ENCODE results near the gene ZMYM2.
"Not testable (repeated sequence)": the region's sequence is repeated elsewhere in the genome, so short reads cannot be mapped to it uniquely, and the experiment has no call there.

The ZMYM2 gene

GRCh38 chr13:20042603-20043002, 84.1 kb downstream of the ZMYM2 start:
- POLR2A ChIA-PET; H3K27me3 ChIP-seq (replicated peaks in 2 of 5; ENCODE audit: control insufficient read depth in 4 of 5, insufficient read depth in 5 of 5, low read length in 4 of 5); H3K4me3 ChIP-seq (ENCODE audit: control insufficient read depth in 1 of 7, extremely low read depth in 1 of 7, insufficient read depth in 4 of 7, low read depth in 2 of 7, low read length in 6 of 7); H3K9me3 ChIP-seq (ENCODE audit: control extremely low read depth in 1 of 5, control insufficient read depth in 4 of 5, insufficient read depth in 2 of 5, low read depth in 1 of 5, low read length in 4 of 5); DNase-seq; H3K4me1 ChIP-seq (ENCODE audit: control extremely low read depth in 1 of 4, control insufficient read depth in 4 of 4, insufficient read depth in 4 of 4, low read length in 3 of 4); H3K27ac ChIP-seq (ENCODE audit: insufficient read depth in 1 of 2, low read depth in 1 of 2, low read length in 2 of 2, poor library complexity in 1 of 2, severe bottlenecking in 2 of 2): not testable (repeated sequence)
- peaks cover 19 to 65% (median 27%) of the 10 kb centered on the region in 4 experiments for H3K36me3 ChIP-seq (ENCODE audit: control insufficient read depth in 4 of 4, insufficient read depth in 4 of 4, low read length in 3 of 4)
- WGBS (ENCODE audit: insufficient coverage): no CpG with 5 or more reads among the region's 4 CpGs
- CTCF ChIA-PET: interaction anchor here (1.0 kb wide), 1 partner anchor 8 kb away, joined by 3 read pairs; no protein-coding TSS in a partner anchor

DNA sequence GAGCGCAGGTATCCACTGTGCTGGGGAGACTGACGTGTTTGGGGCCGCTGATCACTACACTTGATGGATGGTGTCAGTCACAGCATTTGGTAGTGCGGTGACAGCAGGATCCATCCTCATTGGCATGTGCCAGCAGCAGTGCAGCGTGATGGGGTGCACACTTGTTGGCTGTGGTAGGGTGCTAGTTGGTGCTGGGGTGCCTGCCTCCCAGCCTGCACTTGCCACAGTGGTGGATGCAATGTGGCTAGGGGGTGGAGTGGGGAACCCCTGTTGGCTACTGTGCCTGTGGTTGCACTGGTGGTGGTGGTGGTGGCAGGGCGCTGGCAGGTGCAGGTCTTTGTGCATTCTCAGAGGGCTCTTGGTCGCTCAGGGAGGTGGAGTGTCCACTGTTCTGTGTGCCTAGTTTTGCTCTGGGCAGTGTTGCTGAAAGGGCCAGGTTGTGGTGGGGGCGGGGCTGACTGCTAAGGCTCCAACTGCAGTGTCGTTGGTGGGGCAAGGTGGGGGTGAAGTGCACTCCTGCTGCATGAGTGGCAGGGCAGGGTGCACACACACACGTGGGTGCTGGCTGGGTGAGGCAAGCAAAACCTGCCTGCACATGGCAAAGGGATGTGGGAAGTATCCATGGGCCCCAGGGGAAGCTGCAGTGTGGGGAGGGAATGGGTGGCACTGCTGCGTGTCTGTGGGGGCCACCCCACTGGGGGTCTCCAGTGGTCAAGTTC, 84.8 kb downstream of the ZMYM2 start:
- Histone ChIP-seq H3K36me3 (ENCODE audit: control insufficient read depth in 4 of 4, insufficient read depth in 4 of 4, low read length in 3 of 4) (peaks cover 16 to 57% (median 21%) of the 10 kb centered on the region in 4 experiments), H3K4me3 (ENCODE audit: control insufficient read depth in 1 of 7, extremely low read depth in 1 of 7, insufficient read depth in 4 of 7, low read depth in 2 of 7, low read length in 6 of 7) (no peak overlapping the region), H3K9me3 (ENCODE audit: control extremely low read depth in 1 of 5, control insufficient read depth in 4 of 5, insufficient read depth in 2 of 5, low read depth in 1 of 5, low read length in 4 of 5) (no peaks in the 10 kb centered on the region), H3K27me3 (replicated peaks in 2 of 5; ENCODE audit: control insufficient read depth in 4 of 5, insufficient read depth in 5 of 5, low read length in 4 of 5) (no peaks in the 10 kb centered on the region), H3K27ac (ENCODE audit: insufficient read depth in 1 of 2, low read depth in 1 of 2, low read length in 2 of 2, poor library complexity in 1 of 2, severe bottlenecking in 2 of 2) (no peak overlapping the region), H3K4me1 (ENCODE audit: control extremely low read depth in 1 of 4, control insufficient read depth in 4 of 4, insufficient read depth in 4 of 4, low read length in 3 of 4) (no peaks in the 10 kb centered on the region)
- DNase-seq: no peak
- POLR2A ChIA-PET: no interaction called here
- CTCF ChIA-PET: no interaction called here
- 93% methylated on average over 6 of the region's 11 CpGs for WGBS (ENCODE audit: insufficient coverage)

DNA sequence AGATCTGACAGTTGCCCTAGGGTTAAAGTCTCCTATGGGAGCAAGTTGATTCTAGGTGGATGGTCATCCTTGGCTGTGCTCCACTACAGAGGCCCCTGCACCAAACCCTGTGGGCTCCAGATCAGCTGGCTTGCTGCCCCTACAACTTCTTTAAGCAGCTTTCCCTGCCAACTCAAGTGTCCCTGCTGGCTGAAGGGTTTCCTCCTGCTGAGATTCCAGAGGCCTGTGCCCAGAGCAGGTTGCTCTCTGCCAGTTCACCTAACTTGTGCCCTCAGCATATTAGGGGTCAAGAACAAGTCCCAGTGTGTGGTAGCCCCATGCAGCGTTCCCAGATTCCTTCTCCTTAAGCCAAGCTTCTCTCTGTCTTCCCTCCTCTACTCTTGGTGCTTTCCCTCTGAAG, 85.6 kb downstream of the ZMYM2 start:
- POLR2A ChIA-PET: no interaction called here
- CTCF ChIA-PET: no interaction called here
- Histone ChIP-seq H3K4me1 (ENCODE audit: control extremely low read depth in 1 of 4, control insufficient read depth in 4 of 4, insufficient read depth in 4 of 4, low read length in 3 of 4) (peaks cover 0 to 7% (median 1%) of the 10 kb centered on the region in 4 experiments), H3K36me3 (ENCODE audit: control insufficient read depth in 4 of 4, insufficient read depth in 4 of 4, low read length in 3 of 4) (peaks cover 16 to 50% (median 18%) of the 10 kb centered on the region in 4 experiments), H3K27ac (ENCODE audit: insufficient read depth in 1 of 2, low read depth in 1 of 2, low read length in 2 of 2, poor library complexity in 1 of 2, severe bottlenecking in 2 of 2) (no peak overlapping the region), H3K27me3 (replicated peaks in 2 of 5; ENCODE audit: control insufficient read depth in 4 of 5, insufficient read depth in 5 of 5, low read length in 4 of 5) (no peaks in the 10 kb centered on the region), H3K4me3 (ENCODE audit: control insufficient read depth in 1 of 7, extremely low read depth in 1 of 7, insufficient read depth in 4 of 7, low read depth in 2 of 7, low read length in 6 of 7) (no peak overlapping the region), H3K9me3 (ENCODE audit: control extremely low read depth in 1 of 5, control insufficient read depth in 4 of 5, insufficient read depth in 2 of 5, low read depth in 1 of 5, low read length in 4 of 5) (no peaks in the 10 kb centered on the region)
- no peak for DNase-seq
- WGBS (ENCODE audit: insufficient coverage): 90% methylated on average over 1 of the region's 1 CpG

DNA sequence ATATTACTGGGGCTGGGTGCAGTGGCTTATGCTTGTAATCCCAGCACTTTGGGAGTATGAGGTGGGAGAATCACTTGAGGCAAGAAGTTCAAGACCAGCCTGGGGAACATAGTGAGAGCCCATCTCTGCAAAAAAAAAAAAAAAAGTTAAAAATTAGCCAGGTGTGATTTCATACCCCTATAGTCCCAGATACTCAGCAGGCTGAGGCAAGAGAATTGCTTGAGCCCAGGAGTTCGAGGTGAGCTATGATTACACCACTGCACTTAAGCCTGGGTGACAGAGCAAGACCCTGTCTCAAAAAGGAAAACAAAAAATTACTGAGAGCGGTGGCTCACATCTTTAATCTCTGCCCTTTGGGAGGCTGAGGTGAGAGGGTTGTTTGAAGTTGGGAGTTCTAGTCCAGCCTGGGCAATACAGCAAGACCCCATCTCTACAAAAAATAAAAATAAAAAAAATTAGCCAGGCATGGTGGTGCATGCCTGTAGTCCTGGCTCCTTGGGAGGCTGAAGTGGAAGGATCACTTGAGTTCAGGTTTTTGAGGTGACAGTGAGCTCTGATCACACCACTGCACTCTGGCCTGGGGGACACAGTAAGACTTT, 87.5 kb downstream of the ZMYM2 start:
- CTCF ChIA-PET: no interaction called here

DNA sequence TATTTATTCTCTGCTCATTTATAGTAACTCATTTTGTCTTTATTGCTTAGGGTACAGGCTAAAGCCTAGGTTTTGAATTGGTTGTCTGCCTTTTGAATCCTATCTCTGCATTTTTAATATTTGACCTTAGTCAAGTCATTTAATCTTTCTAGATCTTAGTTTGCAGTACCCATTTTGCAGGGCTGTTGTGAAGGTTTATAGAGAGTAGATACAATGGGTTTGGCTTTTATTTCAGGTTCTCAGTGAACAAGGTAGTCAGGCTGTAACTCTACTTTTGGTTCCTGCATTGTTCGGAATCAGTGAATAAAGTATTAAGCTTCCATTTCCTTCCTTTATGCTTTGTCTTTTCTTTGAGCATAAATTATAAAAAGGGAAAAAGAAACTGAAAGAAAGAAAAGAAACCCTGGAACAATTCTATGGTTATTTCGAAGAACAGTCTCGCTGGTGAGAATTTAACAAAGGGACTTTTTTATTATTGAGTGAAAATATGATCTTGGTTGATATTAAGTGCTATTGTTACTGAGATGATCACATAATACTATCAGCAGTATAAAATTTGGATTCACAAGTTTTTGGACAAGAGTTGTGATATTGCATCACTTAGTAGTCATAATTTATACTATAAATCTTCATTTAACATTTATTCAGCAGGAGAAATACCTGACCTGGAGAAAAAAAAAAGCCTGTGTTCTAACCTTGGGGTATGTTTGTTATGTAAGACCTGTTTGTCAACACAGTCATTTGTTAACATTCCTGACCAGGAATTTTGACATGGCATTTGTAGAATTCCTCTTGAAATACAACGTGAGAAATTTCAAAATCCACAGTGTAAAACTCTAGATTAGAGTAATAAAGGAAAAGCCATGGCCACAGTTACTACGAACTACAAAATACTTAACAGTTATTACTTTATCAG, 91.3 kb downstream of the ZMYM2 start:
- H3K9me3 ChIP-seq (ENCODE audit: control extremely low read depth in 1 of 5, control insufficient read depth in 4 of 5, insufficient read depth in 2 of 5, low read depth in 1 of 5, low read length in 4 of 5): no peaks in the 10 kb centered on the region
- H3K36me3 ChIP-seq (ENCODE audit: control insufficient read depth in 4 of 4, insufficient read depth in 4 of 4, low read length in 3 of 4): peaks cover 5 to 30% (median 15%) of the 10 kb centered on the region in 4 experiments
- WGBS (ENCODE audit: insufficient coverage): no CpG with 5 or more reads among the region's 5 CpGs
- CTCF ChIA-PET: interaction anchor here (2.1 kb wide), 1 partner anchor 13 kb away, joined by 10 read pairs; no protein-coding TSS in a partner anchor
- peak in 2 of 3 donors; percentile 41 to 43 for DNase-seq
- H3K4me3 ChIP-seq (ENCODE audit: control insufficient read depth in 1 of 7, extremely low read depth in 1 of 7, insufficient read depth in 4 of 7, low read depth in 2 of 7, low read length in 6 of 7): peak overlapping the region in 5 of 7 experiments; percentile 24 to 72 (median 40)
- peak overlapping the region; percentile 18 to 36 for H3K27ac ChIP-seq (ENCODE audit: insufficient read depth in 1 of 2, low read depth in 1 of 2, low read length in 2 of 2, poor library complexity in 1 of 2, severe bottlenecking in 2 of 2)
- POLR2A ChIA-PET: no interaction called here
- H3K27me3 ChIP-seq (replicated peaks in 2 of 5; ENCODE audit: control insufficient read depth in 4 of 5, insufficient read depth in 5 of 5, low read length in 4 of 5): no peaks in the 10 kb centered on the region
- H3K4me1 ChIP-seq (ENCODE audit: control extremely low read depth in 1 of 4, control insufficient read depth in 4 of 4, insufficient read depth in 4 of 4, low read length in 3 of 4): peaks cover 2 to 14% (median 5%) of the 10 kb centered on the region in 4 experiments

More for the DNA sequence above, 87.5 kb downstream of the ZMYM2 start:
- no CpG with 5 or more reads among the region's 2 CpGs for WGBS (ENCODE audit: insufficient coverage)
- H3K36me3 ChIP-seq (ENCODE audit: control insufficient read depth in 4 of 4, insufficient read depth in 4 of 4, low read length in 3 of 4): peaks cover 6 to 36% (median 17%) of the 10 kb centered on the region in 4 experiments
- H3K27me3 ChIP-seq (replicated peaks in 2 of 5; ENCODE audit: control insufficient read depth in 4 of 5, insufficient read depth in 5 of 5, low read length in 4 of 5): no peaks in the 10 kb centered on the region
- H3K4me3 ChIP-seq (ENCODE audit: control insufficient read depth in 1 of 7, extremely low read depth in 1 of 7, insufficient read depth in 4 of 7, low read depth in 2 of 7, low read length in 6 of 7): no peak overlapping the region
- POLR2A ChIA-PET: interaction anchor here (0.6 kb wide), 1 partner anchor 20 kb away, joined by 3 read pairs; no protein-coding TSS in a partner anchor
- peaks cover 2 to 14% (median 5%) of the 10 kb centered on the region in 4 experiments for H3K4me1 ChIP-seq (ENCODE audit: control extremely low read depth in 1 of 4, control insufficient read depth in 4 of 4, insufficient read depth in 4 of 4, low read length in 3 of 4)
- H3K27ac ChIP-seq (ENCODE audit: insufficient read depth in 1 of 2, low read depth in 1 of 2, low read length in 2 of 2, poor library complexity in 1 of 2, severe bottlenecking in 2 of 2): no peak overlapping the region
- no peak for DNase-seq
- H3K9me3 ChIP-seq (ENCODE audit: control extremely low read depth in 1 of 5, control insufficient read depth in 4 of 5, insufficient read depth in 2 of 5, low read depth in 1 of 5, low read length in 4 of 5): no peaks in the 10 kb centered on the region

DNA sequence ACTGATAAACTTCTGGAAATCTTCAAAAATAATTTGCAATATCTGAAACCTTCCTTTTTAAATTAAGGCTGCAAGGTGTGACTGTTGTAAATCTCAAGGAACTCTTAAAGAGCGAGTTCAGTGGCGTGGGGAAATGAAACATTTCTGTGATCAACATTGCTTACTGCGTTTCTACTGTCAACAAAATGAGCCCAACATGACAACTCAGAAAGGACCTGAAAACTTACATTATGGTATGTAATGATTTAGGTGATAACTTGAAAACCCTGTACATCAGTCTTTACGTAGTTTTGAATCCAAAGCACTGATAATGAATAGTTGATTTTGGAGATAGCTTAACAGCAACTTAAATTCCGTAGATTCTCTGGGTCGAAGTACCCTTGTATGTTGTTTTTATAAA, 92.8 kb downstream of the ZMYM2 start:
- no peaks in the 10 kb centered on the region for H3K9me3 ChIP-seq (ENCODE audit: control extremely low read depth in 1 of 5, control insufficient read depth in 4 of 5, insufficient read depth in 2 of 5, low read depth in 1 of 5, low read length in 4 of 5)
- no peak overlapping the region for H3K27ac ChIP-seq (ENCODE audit: insufficient read depth in 1 of 2, low read depth in 1 of 2, low read length in 2 of 2, poor library complexity in 1 of 2, severe bottlenecking in 2 of 2)
- POLR2A ChIA-PET: no interaction called here
- H3K4me1 ChIP-seq (ENCODE audit: control extremely low read depth in 1 of 4, control insufficient read depth in 4 of 4, insufficient read depth in 4 of 4, low read length in 3 of 4): peaks cover 2 to 14% (median 5%) of the 10 kb centered on the region in 4 experiments
- H3K27me3 ChIP-seq (replicated peaks in 2 of 5; ENCODE audit: control insufficient read depth in 4 of 5, insufficient read depth in 5 of 5, low read length in 4 of 5): no peaks in the 10 kb centered on the region
- DNase-seq: no peak
- CTCF ChIA-PET: interaction anchor here (0.9 kb wide), 1 partner anchor 90 kb away, joined by 3 read pairs; no protein-coding TSS in a partner anchor
- H3K4me3 ChIP-seq (ENCODE audit: control insufficient read depth in 1 of 7, extremely low read depth in 1 of 7, insufficient read depth in 4 of 7, low read depth in 2 of 7, low read length in 6 of 7): no peak overlapping the region
- peaks cover 14 to 38% (median 21%) of the 10 kb centered on the region in 4 experiments for H3K36me3 ChIP-seq (ENCODE audit: control insufficient read depth in 4 of 4, insufficient read depth in 4 of 4, low read length in 3 of 4)
- WGBS (ENCODE audit: insufficient coverage): 98% methylated on average over 5 of the region's 6 CpGs
